HEK293 (cell line): ENCODE results near the gene SS18L1.

Source experiments
- CTCF ChIA-PET: fragments of 350-600 bp; formaldehyde crosslinking; extraction: SDS; loops from one replicate; lab custom pipeline; 2021; ENCODE audit warnings: antibody characterized with exemption; lab: Yijun Ruan, JAX
- POLR2A ChIA-PET: fragments of 300-600 bp; formaldehyde crosslinking; extraction: SDS; loops from one replicate; lab custom pipeline; 2020; ENCODE audit warnings: antibody characterized with exemption, inconsistent platforms; lab: Yijun Ruan, JAX
- H3K27ac ChIP-seq: fragments of 200-500 bp; sonication (Bioruptor generic); 2 replicates; pipeline ENCODE4 v1.5.1; 2014; ENCODE audit warnings: low read depth, low read length, control low read depth, inconsistent platforms; ENCODE audit errors: extremely low read depth
- H3K36me3 ChIP-seq, 2 experiments: fragments of 200-500 bp in 1 of 2; sonication (Bioruptor generic) in 1 of 2; 1 replicate in 1 of 2; 2 replicates in 1 of 2; pipeline ENCODE4 v1.5.1; 2014 to 2017; ENCODE audit warnings: inconsistent platforms in 2 of 2, low read length in 2 of 2; ENCODE audit not compliant: control insufficient read depth in 2 of 2, insufficient read depth in 1 of 2
- H3K4me1 ChIP-seq: fragments of 200-500 bp; sonication (Bioruptor generic); 2 replicates; pipeline ENCODE4 v1.5.1; 2014; ENCODE audit warnings: mild to moderate bottlenecking, low read length, inconsistent platforms; ENCODE audit not compliant: control insufficient read depth, insufficient read depth
- H3K4me3 ChIP-seq: 2 replicates; pipeline ENCODE4 v1.5.1; 2011; ENCODE audit warnings: low read depth, mild to moderate bottlenecking, control low read depth, low read length, moderate library complexity
- H3K9me3 ChIP-seq: fragments of 200-500 bp; sonication (Bioruptor generic); 2 replicates; pipeline ENCODE4 v1.5.1; 2014; ENCODE audit warnings: low read depth, low read length, inconsistent platforms; ENCODE audit not compliant: control insufficient read depth, insufficient read depth
- EGR2 ChIP-seq: fragments of 450-650 bp; formaldehyde crosslinking; IDR thresholded peaks from 2 replicates; pipeline ENCODE4 v1.5.1; 2016; ENCODE audit warnings: low read depth, missing biosample characterization, missing genetic modification characterization
- KLF16 ChIP-seq: fragments of 450-650 bp; formaldehyde crosslinking; IDR thresholded peaks from 2 replicates; pipeline ENCODE4 v1.5.1; 2017; ENCODE audit warnings: missing biosample characterization, missing genetic modification characterization
- KLF9 ChIP-seq: fragments of 450-650 bp; formaldehyde crosslinking; IDR thresholded peaks from 2 replicates; pipeline ENCODE4 v1.5.1; 2016; ENCODE audit warnings: missing biosample characterization, missing genetic modification characterization, low read depth
- PATZ1 ChIP-seq: fragments of 450-650 bp; formaldehyde crosslinking; IDR thresholded peaks from 2 replicates; pipeline ENCODE4 v1.5.1; 2016; ENCODE audit warnings: missing biosample characterization, missing genetic modification characterization
- SCRT1 ChIP-seq: fragments of 450-650 bp; formaldehyde crosslinking; IDR thresholded peaks from 2 replicates; pipeline ENCODE4 v1.5.1; 2016; ENCODE audit warnings: missing biosample characterization, missing genetic modification characterization, borderline replicate concordance
- SCRT2 ChIP-seq: fragments of 450-650 bp; formaldehyde crosslinking; IDR thresholded peaks from 2 replicates; pipeline ENCODE4 v1.5.1; 2016; ENCODE audit warnings: missing biosample characterization, missing genetic modification characterization
- SP3 ChIP-seq: fragments of 450-650 bp; formaldehyde crosslinking; IDR thresholded peaks from 2 replicates; pipeline ENCODE4 v1.5.1; 2016; ENCODE audit warnings: missing biosample characterization, missing genetic modification characterization
- ZBTB20 ChIP-seq: fragments of 450-650 bp; formaldehyde crosslinking; IDR thresholded peaks from 2 replicates; pipeline ENCODE4 v1.5.1; 2016; ENCODE audit warnings: missing biosample characterization, missing genetic modification characterization
- ZBTB26 ChIP-seq: fragments of 450-650 bp; formaldehyde crosslinking; optimal IDR thresholded peaks from 2 replicates; pipeline ENCODE3; 2016; ENCODE audit warnings: missing biosample characterization, mild to moderate bottlenecking, missing genetic modification characterization
- ZBTB8A ChIP-seq: fragments of 450-650 bp; formaldehyde crosslinking; IDR thresholded peaks from 2 replicates; pipeline ENCODE4 v1.5.1; 2016; ENCODE audit warnings: missing biosample characterization, missing genetic modification characterization
- ZIC2 ChIP-seq: fragments of 450-650 bp; formaldehyde crosslinking; IDR thresholded peaks from 2 replicates; pipeline ENCODE4 v1.5.1; 2016; ENCODE audit warnings: missing biosample characterization, missing genetic modification characterization
- ZNF280C ChIP-seq: fragments of 450-650 bp; formaldehyde crosslinking; IDR thresholded peaks from 2 replicates; pipeline ENCODE4 v1.5.1; 2016; ENCODE audit warnings: missing biosample characterization, missing genetic modification characterization
- ZNF324 ChIP-seq: fragments of 450-650 bp; formaldehyde crosslinking; IDR thresholded peaks from 2 replicates; pipeline ENCODE4 v1.5.1; 2016; ENCODE audit warnings: missing biosample characterization, missing genetic modification characterization
- ZNF354C ChIP-seq: fragments of 450-650 bp; formaldehyde crosslinking; IDR thresholded peaks from 2 replicates; pipeline ENCODE4 v1.5.1; 2016; ENCODE audit warnings: missing biosample characterization, missing genetic modification characterization, low read depth, borderline replicate concordance
- ZNF549 ChIP-seq: fragments of 450-650 bp; IDR thresholded peaks from 2 replicates; pipeline ENCODE4 v1.5.1; 2018; ENCODE audit warnings: missing biosample characterization, missing genetic modification characterization, mild to moderate bottlenecking, inconsistent platforms, moderate library complexity
- ZNF600 ChIP-seq: fragments of 450-650 bp; formaldehyde crosslinking; IDR thresholded peaks from 2 replicates; pipeline ENCODE4 v1.5.1; 2016; ENCODE audit warnings: missing biosample characterization, missing genetic modification characterization
- ZNF639 ChIP-seq: fragments of 450-650 bp; formaldehyde crosslinking; IDR thresholded peaks from 2 replicates; pipeline ENCODE4 v1.5.1; 2016; ENCODE audit warnings: missing biosample characterization, missing genetic modification characterization
- ZNF664 ChIP-seq: fragments of 450-650 bp; formaldehyde crosslinking; IDR thresholded peaks from 2 replicates; pipeline ENCODE4 v1.5.1; 2016; ENCODE audit warnings: missing biosample characterization, missing genetic modification characterization
- ZNF777 ChIP-seq: fragments of 450-650 bp; formaldehyde crosslinking; IDR thresholded peaks from 2 replicates; pipeline ENCODE4 v1.5.1; 2017; ENCODE audit warnings: missing biosample characterization, missing genetic modification characterization, borderline replicate concordance
- TF ChIP-seq, protein P1 (sequence below): fragments of 450-650 bp; formaldehyde crosslinking; IDR thresholded peaks from 2 replicates; pipeline ENCODE4 v1.5.1; 2016; ENCODE audit warnings: missing biosample characterization, missing genetic modification characterization
- TF ChIP-seq, protein P2 (sequence below): fragments of 450-650 bp; IDR thresholded peaks from 2 replicates; pipeline ENCODE4 v1.5.1; 2018; ENCODE audit warnings: missing biosample characterization, missing genetic modification characterization

The SS18L1 gene

DNA sequence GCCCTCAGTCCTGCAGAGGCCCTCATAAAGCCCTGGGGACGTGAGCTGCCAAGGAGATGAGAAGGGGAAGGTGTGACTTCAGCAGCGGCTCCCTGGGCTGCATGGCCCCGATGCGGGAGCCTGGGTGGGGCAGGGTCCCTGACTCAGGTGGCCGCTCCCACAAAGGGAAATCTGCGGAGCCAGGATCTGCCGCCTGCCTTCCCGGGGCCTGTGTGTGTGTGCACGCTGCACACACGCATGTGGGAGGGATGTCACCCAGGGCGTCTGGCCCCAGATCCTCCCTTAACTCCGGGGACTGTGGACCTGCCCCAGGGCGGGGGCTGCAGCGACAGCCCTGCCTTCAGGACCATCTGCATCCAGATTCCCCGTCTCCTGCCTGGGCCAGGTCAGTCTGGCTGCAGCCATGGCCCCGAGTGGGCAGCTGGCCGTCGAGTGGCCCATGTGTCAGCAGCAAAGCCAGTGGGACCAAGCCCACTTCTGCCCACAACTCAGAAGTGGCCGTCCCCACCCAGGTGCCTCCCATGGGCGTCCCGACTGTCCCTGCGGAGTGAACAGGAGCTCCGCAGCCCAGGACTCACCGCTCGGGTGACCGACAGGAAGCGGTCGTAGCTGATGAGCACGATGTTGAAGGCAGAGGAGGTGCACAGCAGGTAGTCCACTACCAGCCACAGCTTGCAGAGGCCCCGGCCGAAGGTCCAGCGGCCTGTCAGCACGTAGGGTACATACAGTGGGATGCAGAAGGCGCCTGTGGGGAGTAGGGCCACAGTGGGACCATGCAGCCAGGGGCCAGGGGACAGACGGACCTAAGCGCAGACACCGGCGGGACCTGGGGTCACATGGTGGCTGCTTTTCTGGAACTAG lies 74.6 kb downstream of the SS18L1 start (continued):
- TF ChIP-seq ZNF280C (tag by site-specific recombination) (no peak), ZNF549 (tag by site-specific recombination) (no peak)

DNA sequence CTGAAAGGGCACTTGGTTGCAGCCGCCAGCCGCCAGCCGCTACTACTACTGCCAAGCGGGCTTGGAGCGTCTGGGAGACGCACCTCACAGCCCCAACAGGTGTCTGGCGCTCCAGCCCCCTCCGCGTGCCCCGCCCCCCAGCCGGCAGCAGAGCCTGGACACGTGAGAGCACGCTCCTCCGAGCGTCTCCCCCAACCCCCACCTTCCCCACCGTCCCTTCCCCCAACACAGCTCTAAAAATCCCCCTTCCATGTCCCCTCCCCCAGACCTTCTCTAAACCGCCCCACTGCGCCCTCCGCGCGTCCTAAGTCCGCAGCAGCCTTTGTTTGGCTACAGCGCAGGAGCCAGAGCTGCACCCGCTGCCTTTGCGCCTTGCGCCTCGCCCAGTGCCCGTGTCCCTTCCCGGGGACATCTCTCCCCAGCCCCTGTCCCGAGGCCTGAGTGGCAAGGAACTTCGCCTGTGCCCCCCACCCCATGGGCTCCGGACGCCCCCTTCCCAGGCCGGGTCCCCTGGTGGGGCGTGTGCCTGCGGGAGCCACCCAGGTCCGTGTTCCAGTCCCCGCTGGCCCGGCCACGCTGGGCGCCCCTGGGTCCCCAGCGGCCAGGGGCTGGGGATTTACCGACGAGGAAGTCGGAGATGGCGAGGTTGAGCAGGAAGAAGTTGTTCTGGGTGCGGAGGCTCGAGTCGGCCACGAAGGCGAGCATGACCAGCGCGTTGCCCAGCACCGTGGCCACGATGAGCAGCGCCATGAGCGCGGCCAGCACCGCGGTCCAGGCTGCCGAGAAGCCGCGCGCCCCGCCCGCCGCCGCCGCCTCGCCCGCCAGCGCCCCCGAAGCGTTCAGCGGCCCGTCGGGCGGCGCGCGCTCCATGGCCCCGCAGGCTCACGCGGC lies 75.8 kb downstream of the SS18L1 start:
- CTCF ChIA-PET, result interaction anchor here (0.6 kb wide), 1 partner anchor 164 kb away, joined by 3 read pairs; no protein-coding TSS in a partner anchor
- POLR2A ChIA-PET, result no interaction called here
- H3K4me3 ChIP-seq, result no peak overlapping the region
- TF ChIP-seq SCRT1 (peak; percentile 65; the same call in 1 of the 2 replicates), KLF16 (tag by site-specific recombination) (0 out of 2 replicates have a peak, but pooled peaks have one; percentile 44), EGR2 (tag by site-specific recombination) (no peak), ZNF600 (tag by site-specific recombination) (peak; percentile 65), ZNF777 (tag by site-specific recombination) (peak; percentile 61; the same call in 1 of the 2 replicates), SP3 (tag by site-specific recombination) (peak; percentile 16; the same call in 1 of the 2 replicates), ZNF324 (no peak), ZNF639 (tag by site-specific recombination) (no peak), ZNF354C (tag by site-specific recombination) (no peak), PATZ1 (0 out of 2 replicates have a peak, but pooled peaks have one; percentile 36), ZBTB26 (tag by site-specific recombination) (peak; percentile 79), ZIC2 (tag by site-specific recombination) (peak; percentile 42), ZBTB20 (tag by site-specific recombination) (peak; percentile 35; the same call in 1 of the 2 replicates), ZNF664 (tag by site-specific recombination) (no peak), ZBTB8A (tag by site-specific recombination) (peak; percentile 71), KLF9 (tag by site-specific recombination) (peak; percentile 30; the same call in 1 of the 2 replicates), SCRT2 (tag by site-specific recombination) (peak; percentile 98)
- TF ChIP-seq, protein P1, sequence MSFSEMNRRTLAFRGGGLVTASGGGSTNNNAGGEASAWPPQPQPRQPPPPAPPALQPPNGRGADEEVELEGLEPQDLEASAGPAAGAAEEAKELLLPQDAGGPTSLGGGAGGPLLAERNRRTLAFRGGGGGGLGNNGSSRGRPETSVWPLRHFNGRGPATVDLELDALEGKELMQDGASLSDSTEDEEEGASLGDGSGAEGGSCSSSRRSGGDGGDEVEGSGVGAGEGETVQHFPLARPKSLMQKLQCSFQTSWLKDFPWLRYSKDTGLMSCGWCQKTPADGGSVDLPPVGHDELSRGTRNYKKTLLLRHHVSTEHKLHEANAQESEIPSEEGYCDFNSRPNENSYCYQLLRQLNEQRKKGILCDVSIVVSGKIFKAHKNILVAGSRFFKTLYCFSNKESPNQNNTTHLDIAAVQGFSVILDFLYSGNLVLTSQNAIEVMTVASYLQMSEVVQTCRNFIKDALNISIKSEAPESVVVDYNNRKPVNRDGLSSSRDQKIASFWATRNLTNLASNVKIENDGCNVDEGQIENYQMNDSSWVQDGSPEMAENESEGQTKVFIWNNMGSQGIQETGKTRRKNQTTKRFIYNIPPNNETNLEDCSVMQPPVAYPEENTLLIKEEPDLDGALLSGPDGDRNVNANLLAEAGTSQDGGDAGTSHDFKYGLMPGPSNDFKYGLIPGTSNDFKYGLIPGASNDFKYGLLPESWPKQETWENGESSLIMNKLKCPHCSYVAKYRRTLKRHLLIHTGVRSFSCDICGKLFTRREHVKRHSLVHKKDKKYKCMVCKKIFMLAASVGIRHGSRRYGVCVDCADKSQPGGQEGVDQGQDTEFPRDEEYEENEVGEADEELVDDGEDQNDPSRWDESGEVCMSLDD, result peak; percentile 53
- TF ChIP-seq, protein P2, sequence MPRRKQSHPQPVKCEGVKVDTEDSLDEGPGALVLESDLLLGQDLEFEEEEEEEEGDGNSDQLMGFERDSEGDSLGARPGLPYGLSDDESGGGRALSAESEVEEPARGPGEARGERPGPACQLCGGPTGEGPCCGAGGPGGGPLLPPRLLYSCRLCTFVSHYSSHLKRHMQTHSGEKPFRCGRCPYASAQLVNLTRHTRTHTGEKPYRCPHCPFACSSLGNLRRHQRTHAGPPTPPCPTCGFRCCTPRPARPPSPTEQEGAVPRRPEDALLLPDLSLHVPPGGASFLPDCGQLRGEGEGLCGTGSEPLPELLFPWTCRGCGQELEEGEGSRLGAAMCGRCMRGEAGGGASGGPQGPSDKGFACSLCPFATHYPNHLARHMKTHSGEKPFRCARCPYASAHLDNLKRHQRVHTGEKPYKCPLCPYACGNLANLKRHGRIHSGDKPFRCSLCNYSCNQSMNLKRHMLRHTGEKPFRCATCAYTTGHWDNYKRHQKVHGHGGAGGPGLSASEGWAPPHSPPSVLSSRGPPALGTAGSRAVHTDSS (tag by site-specific recombination), result no peak

More for the DNA sequence above, 75.8 kb downstream of the SS18L1 start:
- no peaks in the 10 kb centered on the region for H3K9me3 ChIP-seq
- H3K4me1 ChIP-seq, result peaks cover 2% of the 10 kb centered on the region; the same call in 1 of the 2 replicates
- no peak overlapping the region for H3K27ac ChIP-seq
- no peaks in the 10 kb centered on the region for H3K36me3 ChIP-seq
